GM18873 (cell line): ENCODE measurements around the gene CLEC1A.
"Not testable (repeated sequence)": the region's sequence is repeated elsewhere in the genome, so short reads cannot be mapped to it uniquely, and the experiment has no call there.

ENCODE experiments used
- ATAC-seq: cut with Tn5 transposase; IDR thresholded peaks from one replicate; pipeline ENCODE4 v1.9.1; 2021; ENCODE audit warnings: mild to moderate bottlenecking, moderate library complexity, moderate number of reproducible peaks; ENCODE audit not compliant: unreplicated experiment, low FRiP score

CLEC1A gene

DNA sequence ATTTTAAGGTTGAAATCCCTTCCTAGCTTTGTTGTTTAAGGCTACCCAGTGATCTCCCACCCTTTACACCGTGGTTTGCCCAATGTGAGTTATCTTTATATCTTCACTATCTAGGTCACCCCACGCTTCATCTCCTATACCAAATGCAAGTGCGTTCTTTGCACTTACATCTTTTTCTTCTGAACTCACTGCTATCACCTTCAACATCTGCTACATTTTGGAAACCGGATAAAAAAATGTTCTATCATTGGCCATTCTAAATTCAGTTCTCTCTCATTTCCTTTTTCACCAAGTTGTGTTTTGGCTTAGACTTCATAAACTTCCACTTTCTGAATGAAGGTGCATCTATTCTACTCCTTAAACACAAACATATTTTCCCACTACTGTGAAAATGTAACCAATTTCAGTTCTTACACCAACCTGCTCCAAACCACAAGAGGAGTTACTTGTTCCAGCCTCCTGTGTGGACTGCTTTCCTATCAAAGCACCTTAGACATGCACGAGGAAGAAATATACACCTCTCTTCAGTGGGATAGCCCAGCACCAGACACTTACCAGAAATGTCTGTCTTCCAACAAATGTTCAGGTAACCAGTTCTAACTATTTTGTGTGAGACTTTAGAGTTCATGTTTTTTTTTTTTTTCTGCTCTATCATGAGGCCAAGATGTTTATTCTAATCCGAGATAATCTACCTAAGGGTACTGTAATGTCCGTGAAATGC is 46.4 kb downstream of the CLEC1A start:
- ATAC-seq: no peak

DNA sequence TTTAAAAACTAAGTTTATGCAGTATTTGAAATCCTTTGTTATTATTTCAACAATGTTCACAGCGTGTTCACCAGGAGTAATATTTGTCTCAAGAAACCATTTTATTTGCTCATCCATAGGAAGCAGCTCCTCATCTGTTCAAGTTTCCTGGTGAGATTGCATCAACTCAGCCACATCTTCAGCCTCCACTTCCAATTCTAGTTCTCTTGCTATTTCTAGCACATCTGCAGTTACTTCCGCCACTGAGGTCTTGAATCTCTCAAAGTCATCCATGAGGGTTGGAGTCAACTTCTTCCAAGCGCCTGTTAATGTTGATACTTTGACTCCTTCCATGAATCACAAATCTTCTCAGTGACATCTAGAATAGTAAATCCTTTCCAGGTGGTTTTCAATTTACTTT is 50.3 kb downstream of the CLEC1A start:
- no peak for ATAC-seq

DNA sequence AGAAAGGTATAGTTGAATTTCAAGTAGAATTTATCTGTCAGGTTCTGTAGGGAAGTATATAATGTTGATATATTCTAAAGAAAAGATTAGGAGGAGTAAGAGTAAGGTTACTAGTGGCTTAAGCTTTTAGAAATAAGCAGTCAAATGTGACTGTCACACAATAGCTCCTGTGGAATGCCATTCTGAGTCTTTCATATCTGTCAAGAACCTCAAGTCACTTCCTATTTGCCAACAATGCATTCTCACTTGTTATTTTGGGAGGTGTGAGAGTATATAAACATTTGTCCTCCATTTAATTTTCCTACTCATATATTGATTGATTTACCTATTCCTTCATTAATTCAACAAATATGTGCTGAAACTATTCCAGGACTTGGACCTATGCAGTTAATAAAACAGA is 56.6 kb downstream of the CLEC1A start:
- no peak for ATAC-seq

DNA sequence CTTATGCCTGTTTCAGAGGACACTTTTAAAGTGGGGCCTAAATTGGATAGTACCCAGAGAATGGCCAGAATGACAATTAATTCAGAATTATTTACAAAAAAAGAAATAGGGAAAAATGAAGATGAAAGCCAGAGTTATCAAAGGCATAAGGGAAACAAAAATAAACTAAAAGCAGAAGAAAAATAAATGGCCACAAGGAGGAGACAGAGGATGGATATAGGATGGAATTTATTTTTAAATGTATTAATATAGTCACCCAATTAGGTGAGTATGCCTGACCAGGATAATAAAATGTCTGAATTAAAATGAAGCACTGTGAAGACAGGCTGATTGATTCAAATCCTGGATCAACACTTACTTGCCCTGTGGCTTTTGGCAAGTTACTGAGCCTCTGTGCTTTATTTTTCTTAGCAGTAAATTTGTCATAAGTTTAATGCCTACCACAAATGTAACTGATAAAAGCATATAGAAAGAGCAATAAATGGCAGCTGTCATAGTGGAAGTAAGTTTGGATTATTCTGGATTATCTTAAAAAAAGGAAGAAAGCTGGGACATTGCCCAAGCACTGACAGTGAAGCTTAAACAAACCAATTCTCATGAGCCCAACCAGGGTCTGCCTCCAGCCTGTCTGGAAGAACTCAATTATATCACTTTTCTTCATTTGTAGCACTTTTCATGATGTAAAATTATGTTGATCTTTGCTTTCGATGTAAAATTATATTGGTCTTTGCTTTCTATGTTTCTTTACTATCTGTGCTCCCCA is 64.8 kb downstream of the CLEC1A start:
- no peak for ATAC-seq

DNA sequence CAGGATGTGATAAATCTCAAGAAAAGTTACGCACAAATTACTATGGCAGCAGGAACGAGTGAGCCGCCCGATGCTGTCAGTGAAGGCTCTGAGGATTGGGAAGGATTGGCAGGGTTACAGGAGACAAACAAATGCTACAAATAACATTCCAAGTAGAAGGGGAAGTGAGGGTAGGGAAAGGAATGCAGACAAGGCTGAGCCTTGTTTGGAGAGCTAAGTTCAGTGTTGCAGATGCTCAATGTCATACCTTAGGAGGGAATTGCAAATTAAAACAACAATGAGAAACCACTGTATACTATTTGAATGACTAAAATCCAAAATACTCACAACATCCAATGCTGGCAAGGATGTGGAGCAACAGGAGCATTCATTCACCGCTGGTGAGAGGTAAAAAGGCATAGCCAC is 67.0 kb downstream of the CLEC1A start:
- ATAC-seq: no peak

DNA sequence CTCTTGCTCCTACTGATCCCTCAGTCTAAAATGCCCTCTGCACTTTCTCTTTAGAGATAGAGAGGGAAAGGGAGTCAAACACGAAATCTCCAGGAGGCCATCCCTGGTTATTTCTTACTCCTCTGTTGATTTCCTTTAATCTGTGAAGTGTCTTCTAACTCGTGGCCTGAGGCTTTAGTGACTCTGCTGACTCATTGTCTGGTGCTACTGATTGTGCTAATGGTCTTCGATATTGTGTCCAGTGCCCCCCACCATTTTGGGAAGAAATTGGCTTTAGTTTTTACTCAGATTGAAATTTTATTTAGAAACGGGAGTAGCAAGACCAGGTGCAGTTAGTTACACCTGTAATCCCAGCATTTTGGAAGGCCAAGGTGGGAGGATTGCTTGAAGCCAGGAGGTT is 67.5 kb downstream of the CLEC1A start:
- ATAC-seq: no peak

DNA sequence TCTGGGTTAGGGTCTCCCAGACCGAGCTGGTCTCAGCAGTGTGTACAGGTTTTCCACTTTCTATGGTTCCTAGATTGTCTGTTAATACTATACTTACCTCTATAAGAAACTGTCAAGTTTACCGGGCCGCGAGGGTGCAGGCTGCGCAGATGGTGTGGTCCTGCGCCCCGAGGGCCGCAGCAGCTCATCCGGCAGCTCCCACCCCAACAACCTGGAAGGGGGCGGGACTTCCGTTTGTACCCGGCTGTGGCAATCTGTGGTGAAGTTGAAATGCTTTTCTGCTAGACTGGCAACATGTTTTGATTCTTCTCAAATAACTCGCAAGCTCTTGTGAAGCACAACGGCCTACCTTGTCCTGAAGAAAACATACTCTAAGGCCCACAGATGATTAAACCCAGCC is 68.3 kb downstream of the CLEC1A start, which contains the start of gene CLEC9A:
TSS of gene CLEC9A (plus strand) at position 237 of the 400 bp plus-strand sequence. CDS start 22,006 bp downstream, outside the sequence.
- no peak for ATAC-seq

DNA sequence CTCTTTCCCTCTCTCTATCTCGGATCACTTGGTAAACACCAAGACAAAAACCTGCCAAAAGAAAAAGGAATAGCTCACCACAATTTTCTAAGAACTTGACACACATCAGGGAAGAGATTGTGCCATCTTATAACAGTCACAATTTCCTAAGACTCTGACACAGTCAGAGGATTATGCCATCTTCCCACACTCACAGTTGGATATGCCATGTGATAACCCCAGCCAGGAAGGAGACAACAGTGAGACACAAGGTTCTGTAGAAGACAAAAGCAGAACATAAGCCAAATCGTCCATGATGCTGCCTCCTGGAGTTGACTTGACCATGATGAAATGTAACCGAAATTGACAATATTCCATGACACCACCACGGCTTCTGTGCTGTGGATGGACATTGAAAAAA is 71.1 kb downstream of the CLEC1A start:
- no peak for ATAC-seq

DNA sequence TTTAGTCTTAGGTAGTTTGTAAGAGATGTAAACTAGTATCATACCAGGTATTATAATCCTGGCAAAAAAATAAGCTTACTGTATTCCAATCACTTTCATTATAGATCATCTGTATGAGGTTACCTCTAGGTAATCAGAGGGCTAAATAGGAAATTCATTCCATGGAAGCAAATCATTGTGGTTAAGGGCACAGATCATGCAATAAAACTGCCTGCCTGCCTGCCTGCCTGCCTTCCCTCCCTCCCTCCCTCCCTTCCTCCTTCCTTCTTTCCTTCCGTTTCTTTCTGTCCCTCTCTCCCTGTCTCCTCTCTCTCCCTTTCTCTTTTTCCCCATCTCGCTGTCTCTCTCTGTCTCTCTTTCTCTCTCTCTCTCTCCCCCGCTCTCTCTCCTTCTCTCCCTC is 71.5 kb downstream of the CLEC1A start:
- no peak for ATAC-seq

DNA sequence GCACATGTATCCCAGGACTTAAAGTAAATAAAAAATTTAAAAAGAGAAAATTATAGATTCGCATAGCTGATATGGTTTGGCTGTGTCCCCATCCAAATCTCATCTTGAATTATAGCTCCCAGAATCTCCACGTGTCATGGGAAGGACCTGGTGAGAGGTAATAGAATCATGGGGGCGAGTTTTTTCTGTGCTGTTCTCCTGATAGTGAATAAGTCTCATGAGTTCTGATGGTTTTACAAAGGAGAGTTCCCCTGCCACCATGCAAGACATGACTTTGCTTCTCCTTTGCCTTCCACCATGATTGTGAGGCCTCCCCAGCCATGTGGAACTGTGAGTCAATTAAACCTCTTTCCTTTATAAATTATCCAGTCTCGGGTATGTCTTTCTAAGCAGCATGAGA is 72.1 kb downstream of the CLEC1A start:
- ATAC-seq: not testable (repeated sequence)

DNA sequence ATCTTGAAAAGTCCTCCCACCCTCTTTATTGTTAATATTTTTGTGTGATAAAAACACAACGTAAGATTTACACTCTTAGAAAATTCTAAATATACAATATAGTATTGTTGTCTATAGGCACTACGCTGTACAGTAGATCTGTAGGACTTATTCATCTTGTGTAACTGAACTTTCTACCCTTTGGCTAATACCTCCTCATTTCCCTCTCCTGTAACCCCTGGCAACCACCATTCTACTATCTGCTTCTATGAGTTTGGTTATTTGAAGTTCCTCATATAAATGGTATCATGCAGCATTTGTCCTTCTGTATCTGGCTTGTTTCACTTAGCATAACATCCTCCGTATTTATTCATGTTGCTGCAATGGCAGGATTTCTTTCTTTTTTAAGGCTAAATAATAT is 73.5 kb downstream of the CLEC1A start:
- no peak for ATAC-seq

DNA sequence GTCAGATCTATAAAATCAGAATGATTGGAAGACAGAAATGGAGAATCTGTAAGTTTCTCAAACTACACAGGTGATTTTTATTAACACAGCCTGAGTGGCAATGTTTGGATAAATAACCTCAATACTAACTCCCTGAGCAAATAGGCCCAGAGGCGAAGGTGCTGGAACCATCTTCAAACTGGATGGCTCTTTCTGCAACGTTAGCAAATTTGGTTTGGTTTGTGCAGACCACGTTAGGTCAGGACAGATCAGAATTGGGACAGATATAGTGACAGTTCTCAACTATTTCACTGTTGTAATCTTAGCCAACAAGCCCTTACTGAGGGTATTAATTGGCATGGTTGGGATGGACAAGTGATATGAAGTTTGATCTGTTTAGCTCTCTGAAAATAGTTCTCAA is 77.4 kb downstream of the CLEC1A start:
- no peak for ATAC-seq
